ENCODE results near the gene CDRT15L2. TPM values are rescaled to one million over a fixed set of nuclear protein-coding genes. Genes with fewer than 3 reads are reported as not detected.
"Not testable (repeated sequence)": the region's sequence is repeated elsewhere in the genome, so short reads cannot be mapped to it uniquely, and the experiment has no call there.

CDRT15L2 gene
- total RNA-seq, 2 donors from 2014 or later: not detected

DNA sequence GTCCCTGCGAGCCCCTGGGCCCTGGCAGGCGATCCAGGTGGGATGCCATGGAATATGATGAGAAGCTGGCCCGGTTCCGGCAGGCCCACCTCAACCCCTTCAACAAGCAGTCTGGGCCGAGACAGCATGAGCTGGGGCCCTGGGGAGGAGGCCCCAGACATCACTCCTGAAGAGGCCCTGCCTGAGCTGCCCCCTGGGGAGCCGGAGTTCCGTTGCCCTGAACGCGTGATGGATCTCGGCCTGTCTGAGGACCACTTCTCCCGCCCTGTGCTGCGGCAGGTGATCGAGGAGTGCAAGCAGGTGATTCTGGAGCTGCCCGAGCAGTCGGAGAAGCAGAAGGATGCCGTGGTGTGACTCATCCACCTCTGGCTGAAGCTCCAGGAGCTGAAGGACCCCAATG is 33.1 kb downstream of the CDRT15L2 start:
- Mint-ChIP-seq H3K4me1 (no peaks in the 10 kb centered on the region), H3K27me3 (ENCODE audit: insufficient read depth) (no peaks in the 10 kb centered on the region), H3K36me3 (ENCODE audit: low read depth) (no peaks in the 10 kb centered on the region), H3K27ac (no peak overlapping the region), H3K4me3 (no peak overlapping the region), H3K9me3 (no peaks in the 10 kb centered on the region)
- Histone ChIP-seq H3K9ac (ENCODE audit: extremely low read depth, low read length, poor library complexity, severe bottlenecking) (no peak overlapping the region), H3K27me3 (ENCODE audit: control insufficient read depth, insufficient read depth, low read length, poor library complexity, severe bottlenecking) (no peaks in the 10 kb centered on the region), H3K4me3 (ENCODE audit: low read length) (no peak overlapping the region), H3K27ac (ENCODE audit: low read depth, low read length) (no peak overlapping the region), H3K9me3 (ENCODE audit: control insufficient read depth, low read length) (no peaks in the 10 kb centered on the region), H3K4me1 (ENCODE audit: control insufficient read depth, insufficient read depth, low read length) (no peaks in the 10 kb centered on the region), H3K36me3 (ENCODE audit: control insufficient read depth, insufficient read depth, low read length) (no peaks in the 10 kb centered on the region)
- DNase-seq: no peak
- 93 to 98% methylated on average over 13 to 16 of the region's 16 CpGs for WGBS, 2 experiments (ENCODE audit: insufficient coverage in 1 of 2, insufficient read length in 1 of 2)
- TF ChIP-seq, protein P1, sequence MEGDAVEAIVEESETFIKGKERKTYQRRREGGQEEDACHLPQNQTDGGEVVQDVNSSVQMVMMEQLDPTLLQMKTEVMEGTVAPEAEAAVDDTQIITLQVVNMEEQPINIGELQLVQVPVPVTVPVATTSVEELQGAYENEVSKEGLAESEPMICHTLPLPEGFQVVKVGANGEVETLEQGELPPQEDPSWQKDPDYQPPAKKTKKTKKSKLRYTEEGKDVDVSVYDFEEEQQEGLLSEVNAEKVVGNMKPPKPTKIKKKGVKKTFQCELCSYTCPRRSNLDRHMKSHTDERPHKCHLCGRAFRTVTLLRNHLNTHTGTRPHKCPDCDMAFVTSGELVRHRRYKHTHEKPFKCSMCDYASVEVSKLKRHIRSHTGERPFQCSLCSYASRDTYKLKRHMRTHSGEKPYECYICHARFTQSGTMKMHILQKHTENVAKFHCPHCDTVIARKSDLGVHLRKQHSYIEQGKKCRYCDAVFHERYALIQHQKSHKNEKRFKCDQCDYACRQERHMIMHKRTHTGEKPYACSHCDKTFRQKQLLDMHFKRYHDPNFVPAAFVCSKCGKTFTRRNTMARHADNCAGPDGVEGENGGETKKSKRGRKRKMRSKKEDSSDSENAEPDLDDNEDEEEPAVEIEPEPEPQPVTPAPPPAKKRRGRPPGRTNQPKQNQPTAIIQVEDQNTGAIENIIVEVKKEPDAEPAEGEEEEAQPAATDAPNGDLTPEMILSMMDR (conservative IDR thresholded peaks at IDR 0.05): no peak

DNA sequence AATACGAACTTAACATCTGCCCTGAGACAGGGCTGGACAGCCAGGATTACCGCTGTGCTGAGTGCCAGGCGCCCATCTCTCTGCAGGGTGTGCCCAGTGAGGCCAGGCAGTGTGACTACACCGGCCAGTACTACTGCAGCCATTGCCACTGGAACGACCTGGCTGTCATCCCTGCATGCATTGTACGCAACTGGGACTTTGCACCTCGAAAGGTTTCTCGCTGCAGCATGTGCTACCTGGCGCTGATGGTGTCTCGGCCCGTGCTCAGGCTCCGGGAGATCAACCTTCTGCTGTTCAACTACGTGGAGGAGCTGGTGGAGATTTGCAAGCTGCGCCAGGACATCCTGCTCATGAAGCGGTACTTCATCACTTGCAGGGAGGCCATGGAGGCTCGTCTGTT is 33.7 kb downstream of the CDRT15L2 start:
- Mint-ChIP-seq H3K4me3 (no peak overlapping the region), H3K27me3 (ENCODE audit: insufficient read depth) (no peaks in the 10 kb centered on the region), H3K4me1 (no peaks in the 10 kb centered on the region), H3K27ac (no peak overlapping the region), H3K9me3 (no peaks in the 10 kb centered on the region), H3K36me3 (ENCODE audit: low read depth) (no peaks in the 10 kb centered on the region)
- Histone ChIP-seq H3K9me3 (ENCODE audit: control insufficient read depth, low read length) (no peaks in the 10 kb centered on the region), H3K27ac (ENCODE audit: low read depth, low read length) (no peak overlapping the region), H3K4me1 (ENCODE audit: control insufficient read depth, insufficient read depth, low read length) (no peaks in the 10 kb centered on the region), H3K4me3 (ENCODE audit: low read length) (no peak overlapping the region), H3K9ac (ENCODE audit: extremely low read depth, low read length, poor library complexity, severe bottlenecking) (no peak overlapping the region), H3K27me3 (ENCODE audit: control insufficient read depth, insufficient read depth, low read length, poor library complexity, severe bottlenecking) (no peaks in the 10 kb centered on the region), H3K36me3 (ENCODE audit: control insufficient read depth, insufficient read depth, low read length) (no peaks in the 10 kb centered on the region)
- 93% methylated on average over 15 to 16 of the region's 16 CpGs for WGBS, 2 experiments (ENCODE audit: insufficient coverage in 1 of 2, insufficient read length in 1 of 2)
- TF ChIP-seq, protein P1 (conservative IDR thresholded peaks at IDR 0.05): no peak
- DNase-seq: no peak

DNA sequence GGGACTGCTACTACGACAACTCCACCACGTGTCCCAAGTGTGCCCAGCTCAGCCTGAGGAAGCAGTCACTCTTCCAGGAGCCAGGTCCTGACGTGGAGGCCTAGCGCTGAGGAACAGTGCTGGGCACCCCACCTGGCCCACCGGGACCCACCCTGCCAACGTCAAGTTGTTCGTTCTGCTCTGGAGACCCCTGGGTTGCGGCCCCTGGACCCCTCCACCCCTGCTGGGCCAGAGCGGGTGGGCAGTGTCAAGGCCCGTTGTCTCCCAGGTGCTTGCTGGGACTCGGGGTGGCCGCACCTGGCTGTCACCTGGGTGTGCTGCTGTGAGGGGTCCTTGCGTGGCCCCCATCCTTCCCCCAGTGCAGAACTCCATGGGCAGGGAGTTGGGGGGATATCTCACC is 34.4 kb downstream of the CDRT15L2 start:
- Mint-ChIP-seq H3K4me1 (no peaks in the 10 kb centered on the region), H3K27me3 (ENCODE audit: insufficient read depth) (no peaks in the 10 kb centered on the region), H3K9me3 (no peaks in the 10 kb centered on the region), H3K27ac (no peak overlapping the region), H3K36me3 (ENCODE audit: low read depth) (no peaks in the 10 kb centered on the region), H3K4me3 (no peak overlapping the region)
- H3K36me3 ChIP-seq (ENCODE audit: control insufficient read depth, insufficient read depth, low read length): no peaks in the 10 kb centered on the region
- 86 to 98% methylated on average over 6 to 13 of the region's 13 CpGs for WGBS, 2 experiments (ENCODE audit: insufficient coverage in 1 of 2, insufficient read length in 1 of 2)
- TF ChIP-seq, protein P1 (conservative IDR thresholded peaks at IDR 0.05): no peak
- no peaks in the 10 kb centered on the region for H3K4me1 ChIP-seq (ENCODE audit: control insufficient read depth, insufficient read depth, low read length)
- no peaks in the 10 kb centered on the region for H3K9me3 ChIP-seq (ENCODE audit: control insufficient read depth, low read length)
- H3K27me3 ChIP-seq (ENCODE audit: control insufficient read depth, insufficient read depth, low read length, poor library complexity, severe bottlenecking): no peaks in the 10 kb centered on the region
- H3K4me3 ChIP-seq (ENCODE audit: low read length): no peak overlapping the region
- no peak overlapping the region for H3K9ac ChIP-seq (ENCODE audit: extremely low read depth, low read length, poor library complexity, severe bottlenecking)
- H3K27ac ChIP-seq (ENCODE audit: low read depth, low read length): no peak overlapping the region
- DNase-seq: no peak

DNA sequence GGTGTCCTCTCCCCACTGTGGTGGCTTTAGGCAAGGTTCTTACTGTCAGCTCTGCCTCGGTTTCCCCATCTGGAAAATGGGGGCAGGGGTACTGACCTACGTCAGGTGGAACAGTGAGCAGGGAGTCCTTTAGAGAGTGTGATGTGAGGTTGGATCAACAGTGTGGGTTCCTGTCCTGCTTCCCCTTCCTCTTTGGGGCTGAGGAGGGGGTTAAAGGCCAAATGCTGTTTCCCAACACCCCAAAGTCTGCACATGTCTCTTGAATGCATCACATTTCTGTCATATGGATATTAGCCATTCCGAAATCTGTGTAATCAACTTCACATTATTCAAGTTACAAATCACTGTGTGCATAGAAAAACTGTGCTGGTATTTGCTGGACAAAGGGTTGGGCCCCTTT is 35.9 kb downstream of the CDRT15L2 start:
- 94% methylated on average over 3 of the region's 3 CpGs; no CpG with 5 or more reads in 1 of the 2 experiments for WGBS, 2 experiments (ENCODE audit: insufficient coverage in 1 of 2, insufficient read length in 1 of 2)
- not testable (repeated sequence) for H3K9me3 Mint-ChIP-seq; H3K4me3 Mint-ChIP-seq; H3K36me3 ChIP-seq (ENCODE audit: control insufficient read depth, insufficient read depth, low read length); H3K27ac Mint-ChIP-seq; H3K27me3 Mint-ChIP-seq (ENCODE audit: insufficient read depth); H3K4me1 Mint-ChIP-seq; DNase-seq; H3K36me3 Mint-ChIP-seq (ENCODE audit: low read depth); H3K27me3 ChIP-seq (ENCODE audit: control insufficient read depth, insufficient read depth, low read length, poor library complexity, severe bottlenecking); H3K9ac ChIP-seq (ENCODE audit: extremely low read depth, low read length, poor library complexity, severe bottlenecking); H3K9me3 ChIP-seq (ENCODE audit: control insufficient read depth, low read length); H3K4me3 ChIP-seq (ENCODE audit: low read length); H3K4me1 ChIP-seq (ENCODE audit: control insufficient read depth, insufficient read depth, low read length); H3K27ac ChIP-seq (ENCODE audit: low read depth, low read length)
